ENCODE data around the gene HEG1.
"Not testable (repeated sequence)": the region's sequence is repeated elsewhere in the genome, so short reads cannot be mapped to it uniquely, and the experiment has no call there.

HEG1 gene, protein sequence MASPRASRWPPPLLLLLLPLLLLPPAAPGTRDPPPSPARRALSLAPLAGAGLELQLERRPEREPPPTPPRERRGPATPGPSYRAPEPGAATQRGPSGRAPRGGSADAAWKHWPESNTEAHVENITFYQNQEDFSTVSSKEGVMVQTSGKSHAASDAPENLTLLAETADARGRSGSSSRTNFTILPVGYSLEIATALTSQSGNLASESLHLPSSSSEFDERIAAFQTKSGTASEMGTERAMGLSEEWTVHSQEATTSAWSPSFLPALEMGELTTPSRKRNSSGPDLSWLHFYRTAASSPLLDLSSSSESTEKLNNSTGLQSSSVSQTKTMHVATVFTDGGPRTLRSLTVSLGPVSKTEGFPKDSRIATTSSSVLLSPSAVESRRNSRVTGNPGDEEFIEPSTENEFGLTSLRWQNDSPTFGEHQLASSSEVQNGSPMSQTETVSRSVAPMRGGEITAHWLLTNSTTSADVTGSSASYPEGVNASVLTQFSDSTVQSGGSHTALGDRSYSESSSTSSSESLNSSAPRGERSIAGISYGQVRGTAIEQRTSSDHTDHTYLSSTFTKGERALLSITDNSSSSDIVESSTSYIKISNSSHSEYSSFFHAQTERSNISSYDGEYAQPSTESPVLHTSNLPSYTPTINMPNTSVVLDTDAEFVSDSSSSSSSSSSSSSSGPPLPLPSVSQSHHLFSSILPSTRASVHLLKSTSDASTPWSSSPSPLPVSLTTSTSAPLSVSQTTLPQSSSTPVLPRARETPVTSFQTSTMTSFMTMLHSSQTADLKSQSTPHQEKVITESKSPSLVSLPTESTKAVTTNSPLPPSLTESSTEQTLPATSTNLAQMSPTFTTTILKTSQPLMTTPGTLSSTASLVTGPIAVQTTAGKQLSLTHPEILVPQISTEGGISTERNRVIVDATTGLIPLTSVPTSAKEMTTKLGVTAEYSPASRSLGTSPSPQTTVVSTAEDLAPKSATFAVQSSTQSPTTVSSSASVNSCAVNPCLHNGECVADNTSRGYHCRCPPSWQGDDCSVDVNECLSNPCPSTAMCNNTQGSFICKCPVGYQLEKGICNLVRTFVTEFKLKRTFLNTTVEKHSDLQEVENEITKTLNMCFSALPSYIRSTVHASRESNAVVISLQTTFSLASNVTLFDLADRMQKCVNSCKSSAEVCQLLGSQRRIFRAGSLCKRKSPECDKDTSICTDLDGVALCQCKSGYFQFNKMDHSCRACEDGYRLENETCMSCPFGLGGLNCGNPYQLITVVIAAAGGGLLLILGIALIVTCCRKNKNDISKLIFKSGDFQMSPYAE (N-terminal part only)

GRCh38 chr3:125055913-125056745 is at the start of gene HEG1:
HEG1 (minus strand) TSS chr3:125055997; CDS start chr3:125055890, 107 bp downstream.
- no peak for FAIRE-seq

- no peak for FAIRE-seq
These were observed 49.3 kb upstream of the HEG1 start for GRCh38 chr3:125105116-125105515.

DNA sequence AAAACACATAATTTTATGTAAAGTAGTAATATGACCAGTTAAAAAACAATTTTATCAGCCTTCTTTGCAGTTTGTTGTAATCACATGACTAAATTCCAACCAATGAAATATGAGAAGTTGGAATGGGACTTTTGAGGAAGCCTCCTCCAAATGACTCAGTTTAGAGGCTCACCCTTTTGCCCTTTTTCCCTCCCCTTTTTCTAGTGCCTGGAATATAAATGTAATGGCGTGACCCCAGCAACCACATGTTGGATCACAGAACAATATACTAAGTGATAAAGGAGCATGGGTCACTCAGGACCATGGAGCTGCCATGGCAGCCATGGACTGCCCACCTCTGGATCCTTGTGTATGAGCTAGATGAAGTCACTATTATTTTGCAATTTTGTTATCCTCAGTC is 48.8 kb upstream of the HEG1 start:
- no peak for FAIRE-seq

DNA sequence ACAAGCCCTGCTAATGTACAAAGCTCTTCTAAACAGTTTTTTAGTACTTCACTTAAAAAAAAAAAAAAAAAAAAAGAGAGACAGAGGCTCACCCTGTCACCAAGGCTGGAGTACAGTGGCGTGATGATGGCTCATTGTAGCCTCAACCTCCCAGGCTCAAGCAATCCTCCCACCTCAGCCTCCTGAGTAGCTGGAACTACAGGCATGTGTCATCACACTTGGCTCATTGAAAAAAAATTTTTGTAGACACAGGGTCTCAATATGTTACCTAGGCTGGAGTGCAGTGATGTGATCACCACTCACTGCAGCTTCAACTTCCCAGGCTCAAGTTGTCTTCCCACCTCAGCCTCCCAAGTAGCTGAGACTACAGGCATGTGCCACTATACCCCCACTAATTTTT is 47.6 kb upstream of the HEG1 start:
- FAIRE-seq = no peak

DNA sequence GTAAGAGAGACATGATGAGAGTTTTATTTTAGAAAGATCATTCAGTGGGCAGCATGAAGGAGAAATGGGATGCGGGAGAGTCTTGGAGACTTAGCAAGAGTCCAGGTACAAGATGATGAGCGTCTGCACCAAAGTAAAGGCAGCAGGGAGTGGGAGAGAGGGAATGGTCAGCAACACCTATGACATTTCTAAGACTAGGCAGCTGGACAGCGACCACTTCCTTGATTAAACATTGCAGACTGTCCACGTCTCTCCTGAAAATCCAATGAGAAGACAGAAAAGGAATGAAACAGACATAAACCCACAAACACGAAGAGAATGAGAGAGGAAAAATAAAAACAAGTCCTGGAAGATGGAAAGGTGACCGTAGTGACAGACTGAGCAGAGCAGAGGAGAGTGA is 46.7 kb upstream of the HEG1 start:
- FAIRE-seq = no peak

DNA sequence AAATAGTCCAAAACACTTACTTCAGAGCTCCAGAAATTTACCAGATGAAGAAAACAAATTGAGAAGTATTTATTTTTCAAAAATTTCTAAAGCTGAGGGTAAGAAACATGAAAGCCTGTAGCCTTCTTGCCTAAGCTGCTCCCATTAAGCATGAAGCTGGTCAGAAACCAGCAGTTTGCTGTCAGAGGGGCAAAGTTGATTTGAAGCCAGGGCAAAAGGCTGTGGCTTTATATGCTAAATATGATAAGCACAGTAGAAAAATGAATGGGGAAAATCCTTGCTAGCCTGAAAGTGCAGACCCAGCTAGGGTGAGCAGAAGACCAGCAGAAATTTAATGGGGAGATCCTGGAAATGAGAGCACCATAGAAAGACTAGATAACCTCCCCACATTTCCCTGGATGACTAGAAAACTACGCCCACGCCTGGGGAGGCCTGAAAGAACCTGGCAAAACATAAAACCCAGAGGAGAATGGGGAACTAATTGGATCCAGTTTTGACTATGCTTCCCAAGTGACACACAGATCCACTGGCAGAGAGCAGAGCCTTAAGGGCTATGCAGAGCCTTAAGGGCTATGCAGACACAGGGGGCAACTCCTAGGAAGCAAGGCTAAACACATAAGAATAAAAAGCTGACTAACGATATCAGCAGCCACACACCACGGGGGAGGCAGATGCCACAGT is 43.0 kb upstream of the HEG1 start:
- no peak for FAIRE-seq

GRCh38 chr3:125090649-125091048 is 34.9 kb upstream of the HEG1 start:
- FAIRE-seq = no peak

DNA sequence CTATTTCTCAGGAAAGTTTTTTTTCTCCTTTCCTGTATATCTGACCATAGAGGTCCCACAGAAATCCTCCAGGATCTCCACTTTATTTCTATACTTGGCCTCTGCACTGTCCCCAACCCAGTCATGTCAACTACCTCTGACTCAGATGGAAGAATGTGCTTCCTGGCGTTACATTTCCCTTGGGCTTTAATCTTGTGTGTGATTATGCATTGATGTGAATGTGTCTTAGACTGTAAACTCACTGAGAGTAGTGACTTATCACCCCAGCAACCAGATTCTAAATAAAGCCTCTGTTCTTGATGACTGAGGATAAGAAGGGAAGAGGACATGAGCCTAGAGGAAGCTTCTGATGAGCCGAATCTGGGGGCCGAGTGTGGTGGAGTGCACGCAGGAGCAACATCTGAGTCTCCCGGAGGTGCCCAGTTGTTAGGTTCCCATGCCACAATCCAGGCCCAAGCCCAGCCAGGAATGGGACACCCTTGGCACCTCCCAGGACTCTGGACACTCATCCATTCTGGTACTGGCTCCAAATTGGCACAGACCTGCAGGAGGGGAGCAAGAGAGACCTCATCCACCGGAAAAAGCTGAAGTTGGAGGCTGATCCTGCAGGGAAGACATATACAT is 32.1 kb upstream of the HEG1 start:
- FAIRE-seq = no peak

- FAIRE-seq = no peak
These were observed 29.4 kb upstream of the HEG1 start for GRCh38 chr3:125085166-125085565.

DNA sequence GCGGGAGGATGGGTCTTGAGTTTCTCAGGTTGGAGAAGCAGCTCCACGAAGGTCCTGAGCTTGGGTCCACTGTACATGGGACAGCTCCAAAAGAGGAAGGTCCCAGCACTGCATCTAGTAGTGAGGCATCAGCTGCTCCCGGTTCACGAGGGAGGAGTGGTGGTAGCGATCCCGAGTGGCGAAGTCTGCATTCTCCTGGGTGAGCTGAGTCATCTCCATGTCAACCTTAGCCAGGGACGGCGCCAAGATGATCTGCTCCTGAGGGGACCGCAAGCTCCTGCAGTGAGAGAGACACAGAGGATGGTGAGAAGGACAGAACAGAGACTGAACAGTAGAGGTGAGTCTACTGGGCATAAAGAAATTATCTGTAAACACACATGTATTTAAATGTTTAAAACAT is 28.0 kb upstream of the HEG1 start:
- FAIRE-seq = no peak

- not testable (repeated sequence) for FAIRE-seq
These were observed 26.5 kb upstream of the HEG1 start for GRCh38 chr3:125082339-125082738.

DNA sequence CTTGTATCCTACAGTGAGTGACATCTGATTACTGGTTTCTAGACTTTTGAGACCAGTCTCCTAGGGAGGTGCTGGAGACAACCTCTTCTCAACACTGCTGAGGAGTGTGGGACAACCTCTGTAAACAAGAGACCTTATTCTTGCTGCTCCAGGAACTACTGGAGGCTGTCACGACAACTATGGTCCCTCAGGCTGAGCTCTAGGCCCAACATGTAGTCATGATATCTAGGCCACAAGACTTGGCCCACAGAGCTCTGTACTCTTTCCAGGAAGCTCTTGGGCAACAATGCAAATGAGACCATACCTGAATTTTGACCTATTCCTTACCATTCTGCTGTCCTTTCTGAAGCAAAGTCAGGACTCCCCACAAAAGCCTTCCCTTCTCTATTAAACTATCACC is 24.3 kb upstream of the HEG1 start:
- no peak for FAIRE-seq

DNA sequence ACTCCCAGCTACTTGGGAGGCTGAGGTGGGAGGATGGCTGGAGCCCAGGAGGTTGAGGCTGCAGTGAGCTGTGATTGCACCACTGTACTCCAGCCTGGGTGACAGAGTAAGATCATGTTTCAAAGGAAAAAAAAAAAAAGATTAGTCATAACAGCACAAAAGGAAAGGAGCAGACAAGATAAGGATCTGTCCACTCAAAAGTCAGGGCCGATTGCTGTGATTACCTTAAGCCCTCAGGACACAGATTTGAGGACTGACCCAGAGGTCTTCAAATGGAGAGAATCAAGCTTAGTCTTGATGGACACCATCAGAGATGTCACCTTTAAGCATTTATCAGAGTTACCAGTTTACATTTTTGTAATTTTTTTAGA is 23.9 kb upstream of the HEG1 start:
- FAIRE-seq = no peak

GRCh38 chr3:125078951-125079674 is 23.3 kb upstream of the HEG1 start:
- FAIRE-seq = no peak

- no peak for FAIRE-seq
These were observed 22.1 kb upstream of the HEG1 start for GRCh38 chr3:125077864-125078263.

- FAIRE-seq = no peak
These were observed 20.7 kb upstream of the HEG1 start for GRCh38 chr3:125076464-125076863.

DNA sequence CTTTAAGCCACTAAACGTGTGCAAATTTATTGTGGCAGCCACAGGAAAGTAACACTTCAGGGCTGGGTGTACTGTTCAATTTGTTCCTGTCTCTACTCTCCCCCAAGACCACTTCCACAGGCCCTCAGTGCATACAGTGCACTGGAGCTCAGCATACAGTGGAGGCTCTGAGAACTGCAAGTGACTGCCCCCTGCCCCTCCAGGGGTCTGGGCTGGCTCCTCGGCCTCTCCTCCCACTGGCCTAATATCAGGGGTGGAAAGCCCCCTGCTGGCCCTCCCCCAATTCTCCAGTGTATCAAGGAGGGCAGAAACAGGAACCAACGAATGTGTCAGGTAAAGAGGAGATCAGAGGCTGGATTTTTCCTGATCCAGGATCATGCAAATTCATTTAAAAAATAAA is 19.9 kb upstream of the HEG1 start:
- FAIRE-seq = no peak

GRCh38 chr3:125073390-125073905 is 17.7 kb upstream of the HEG1 start:
- no peak for FAIRE-seq

DNA sequence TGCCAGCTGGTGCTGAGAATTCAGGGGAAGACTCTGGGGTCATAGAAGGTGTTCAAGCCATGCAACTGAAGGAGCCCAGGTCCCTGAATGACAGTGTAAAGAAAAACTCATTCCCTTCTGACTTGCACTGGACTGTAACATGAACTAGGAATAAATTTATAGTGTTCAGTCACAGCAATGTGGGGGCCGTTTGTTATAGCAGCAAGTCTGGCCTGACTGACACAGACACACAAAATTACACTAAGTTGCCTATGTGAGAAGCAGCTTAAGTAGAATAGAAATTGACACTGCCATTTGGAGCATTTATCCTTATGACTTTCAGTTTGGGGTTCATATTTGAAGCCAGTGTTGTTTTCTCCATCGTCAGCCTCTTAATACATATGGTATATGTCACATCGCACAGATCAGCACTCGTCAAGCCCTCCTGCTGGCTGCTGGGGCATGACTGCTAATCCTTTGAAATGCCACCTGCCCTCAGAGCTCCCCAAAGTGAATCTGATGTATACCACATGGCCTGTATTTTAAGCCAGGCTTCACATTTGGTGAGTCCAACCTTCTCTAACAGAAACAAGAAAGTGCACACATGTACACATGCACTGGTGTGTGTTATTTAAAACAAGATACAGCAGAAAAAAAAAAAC is 17.1 kb upstream of the HEG1 start:
- FAIRE-seq = no peak

GRCh38 chr3:125072301-125072700 is 16.5 kb upstream of the HEG1 start:
- no peak for FAIRE-seq

All from endometrium (tissue), 2 donors.